Mesendoderm (in vitro differentiated cells): Measurements from ENCODE around the gene CHCHD10.

Experiments
- DNase-seq: peaks from one replicate; pipeline ENCODE4 v3.0.0; 2013
- H2AK5ac ChIP-seq: 2 replicates; pipeline ENCODE4 v1.6.1; 2013; ENCODE audit warnings: low read length, inconsistent platforms
- H2BK120ac ChIP-seq: 2 replicates; pipeline ENCODE4 v1.6.1; 2013; ENCODE audit warnings: low read depth, mild to moderate bottlenecking, low read length, moderate library complexity, mixed read lengths
- H2BK15ac ChIP-seq: replicated peaks from 2 replicates; pipeline ENCODE4 v1.6.1; 2013; ENCODE audit warnings: low read depth, mild to moderate bottlenecking, moderate library complexity
- H2BK5ac ChIP-seq: 2 replicates; pipeline ENCODE4 v1.6.1; 2013; ENCODE audit warnings: low read length, inconsistent platforms
- H3K18ac ChIP-seq: 2 replicates; pipeline ENCODE4 v1.6.1; 2013; ENCODE audit warnings: mild to moderate bottlenecking, low read length, mixed read lengths
- H3K23ac ChIP-seq: one replicate; pipeline ENCODE4 v1.6.1; 2013; ENCODE audit warnings: low read length
- H3K27ac ChIP-seq: 2 replicates; pipeline ENCODE4 v1.5.1; 2013; ENCODE audit warnings: low read depth, mild to moderate bottlenecking, inconsistent platforms, low read length, moderate library complexity
- H3K27me3 ChIP-seq: 2 replicates; pipeline ENCODE4 v1.6.1; 2013; ENCODE audit warnings: low read length, control low read depth, mild to moderate bottlenecking, inconsistent platforms; ENCODE audit not compliant: insufficient read depth, poor library complexity
- H3K36me3 ChIP-seq: 2 replicates; pipeline ENCODE4 v1.6.1; 2013; ENCODE audit warnings: low read length, inconsistent platforms; ENCODE audit not compliant: control insufficient read depth, insufficient read depth
- H3K4ac ChIP-seq: one replicate; pipeline ENCODE4 v1.6.1; 2013; ENCODE audit warnings: low read depth, mild to moderate bottlenecking, low read length, moderate library complexity
- H3K4me1 ChIP-seq: 2 replicates; pipeline ENCODE4 v1.6.1; 2013; ENCODE audit warnings: low read depth, low read length, inconsistent platforms; ENCODE audit not compliant: control insufficient read depth
- H3K4me2 ChIP-seq: 2 replicates; pipeline ENCODE4 v1.6.1; 2013; ENCODE audit warnings: low read length
- H3K4me3 ChIP-seq: 2 replicates; pipeline ENCODE4 v1.5.1; 2013; ENCODE audit warnings: mild to moderate bottlenecking, low read length
- H3K56ac ChIP-seq: one replicate; pipeline ENCODE4 v1.6.1; 2013; ENCODE audit warnings: low read length
- H3K79me1 ChIP-seq: 2 replicates; pipeline ENCODE4 v1.6.1; 2013; ENCODE audit warnings: low read length, inconsistent platforms
- H3K79me2 ChIP-seq: 2 replicates; pipeline ENCODE4 v1.6.1; 2013; ENCODE audit warnings: mild to moderate bottlenecking, low read length; ENCODE audit not compliant: control insufficient read depth, insufficient read depth
- H3K9ac ChIP-seq: 2 replicates; pipeline ENCODE4 v1.6.1; 2013; ENCODE audit warnings: low read length, inconsistent platforms
- H4K5ac ChIP-seq: one replicate; pipeline ENCODE4 v1.6.1; 2013; ENCODE audit warnings: low read length
- H4K8ac ChIP-seq: one replicate; pipeline ENCODE4 v1.6.1; 2013; ENCODE audit warnings: low read depth, mild to moderate bottlenecking, control low read depth, low read length, moderate library complexity
- WGBS: extraction: QIAGEN DNeasy Blood & Tissue Kit; methylation state at CpG from one replicate; pipeline ENCODE4 v1.1.7; 2013; ENCODE audit warnings: low lambda C conversion rate, missing lambda C conversion rate; ENCODE audit not compliant: insufficient coverage; ENCODE audit errors: extremely low coverage; 5-methylcytosine and 5-hydroxymethylcytosine counted together

The CHCHD10 gene

GRCh38 chr22:23781511-23782183, 13.9 kb upstream of the CHCHD10 start:
- peaks cover 2% of the 10 kb centered on the region for H3K4me1 ChIP-seq
- H3K27me3 ChIP-seq: no peaks in the 10 kb centered on the region
- H3K9ac ChIP-seq: no peak overlapping the region
- H2AK5ac ChIP-seq: no peak overlapping the region
- no peak overlapping the region for H3K4me2 ChIP-seq
- DNase-seq: no peak
- H2BK15ac ChIP-seq: no peak overlapping the region
- no peak overlapping the region for H4K5ac ChIP-seq
- H2BK5ac ChIP-seq: no peak overlapping the region
- no peaks in the 10 kb centered on the region for H3K79me1 ChIP-seq
- no peaks in the 10 kb centered on the region for H3K36me3 ChIP-seq
- no CpG with 5 or more reads among the region's 14 CpGs for WGBS
- no peaks in the 10 kb centered on the region for H3K79me2 ChIP-seq
- no peak overlapping the region for H3K4me3 ChIP-seq
- no peak overlapping the region for H4K8ac ChIP-seq
- H3K56ac ChIP-seq: no peak overlapping the region
- H2BK120ac ChIP-seq: no peak overlapping the region
- no peak overlapping the region for H3K23ac ChIP-seq
- no peak overlapping the region for H3K4ac ChIP-seq
- no peak overlapping the region for H3K27ac ChIP-seq
- H3K18ac ChIP-seq: no peak overlapping the region

DNA sequence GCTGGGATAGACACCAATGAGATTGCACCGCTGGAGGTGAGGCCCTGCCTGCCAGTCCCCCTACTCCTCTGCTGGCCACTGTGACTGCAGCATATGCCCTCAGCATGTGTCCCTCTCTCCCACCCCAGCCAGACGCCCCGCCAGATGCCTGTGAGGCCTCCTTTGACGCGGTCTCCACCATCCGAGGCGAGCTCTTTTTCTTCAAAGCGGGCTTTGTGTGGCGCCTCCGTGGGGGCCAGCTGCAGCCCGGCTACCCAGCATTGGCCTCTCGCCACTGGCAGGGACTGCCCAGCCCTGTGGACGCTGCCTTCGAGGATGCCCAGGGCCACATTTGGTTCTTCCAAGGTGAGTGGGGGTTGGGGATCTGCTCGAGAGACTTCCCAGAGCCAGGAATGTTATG, 13.3 kb upstream of the CHCHD10 start:
- Histone ChIP-seq H3K79me2 (no peaks in the 10 kb centered on the region), H3K23ac (no peak overlapping the region), H3K36me3 (no peaks in the 10 kb centered on the region), H3K27ac (no peak overlapping the region), H3K4me1 (no peaks in the 10 kb centered on the region), H2AK5ac (peak overlapping the region; percentile 30), H4K5ac (no peak overlapping the region), H2BK5ac (no peak overlapping the region), H2BK120ac (no peak overlapping the region), H3K18ac (no peak overlapping the region), H4K8ac (no peak overlapping the region), H3K4me3 (no peak overlapping the region), H3K4ac (no peak overlapping the region), H3K56ac (no peak overlapping the region), H3K4me2 (no peak overlapping the region), H2BK15ac (no peak overlapping the region), H3K9ac (no peak overlapping the region), H3K79me1 (no peaks in the 10 kb centered on the region), H3K27me3 (no peaks in the 10 kb centered on the region)
- DNase-seq: no peak
- WGBS: no CpG with 5 or more reads among the region's 15 CpGs

DNA sequence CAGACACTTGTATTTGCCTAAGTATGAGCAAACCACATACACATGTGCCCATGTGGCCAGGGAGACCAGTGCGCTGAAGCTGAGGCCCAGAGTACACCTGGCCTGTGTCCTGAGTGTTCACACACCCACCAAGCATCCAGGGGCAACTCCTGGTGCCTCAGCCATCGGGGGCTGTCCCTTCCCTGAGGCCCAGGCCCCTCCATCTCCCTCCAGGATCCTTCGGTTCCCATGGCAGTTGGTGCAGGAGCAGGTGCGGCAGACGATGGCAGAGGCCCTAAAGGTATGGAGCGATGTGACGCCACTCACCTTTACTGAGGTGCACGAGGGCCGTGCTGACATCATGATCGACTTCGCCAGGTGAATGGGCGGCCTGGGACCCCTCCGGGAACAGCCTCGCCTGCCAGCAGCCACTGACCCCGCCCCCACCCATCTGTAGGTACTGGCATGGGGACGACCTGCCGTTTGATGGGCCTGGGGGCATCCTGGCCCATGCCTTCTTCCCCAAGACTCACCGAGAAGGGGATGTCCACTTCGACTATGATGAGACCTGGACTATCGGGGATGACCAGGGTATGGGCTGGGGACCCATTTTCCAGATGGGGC, 12.5 kb upstream of the CHCHD10 start:
- Histone ChIP-seq H2BK5ac (no peak overlapping the region), H3K79me1 (no peaks in the 10 kb centered on the region), H3K4me2 (no peak overlapping the region), H3K9ac (no peak overlapping the region), H2BK120ac (no peak overlapping the region), H3K4me3 (no peak overlapping the region), H3K4me1 (no peaks in the 10 kb centered on the region), H3K56ac (no peak overlapping the region), H3K4ac (no peak overlapping the region), H4K8ac (no peak overlapping the region), H3K23ac (no peak overlapping the region), H3K18ac (no peak overlapping the region), H4K5ac (no peak overlapping the region), H3K27me3 (no peaks in the 10 kb centered on the region), H2BK15ac (no peak overlapping the region), H3K36me3 (no peaks in the 10 kb centered on the region), H2AK5ac (no peak overlapping the region), H3K79me2 (no peaks in the 10 kb centered on the region), H3K27ac (no peak overlapping the region)
- no CpG with 5 or more reads among the region's 20 CpGs for WGBS
- no peak for DNase-seq

DNA sequence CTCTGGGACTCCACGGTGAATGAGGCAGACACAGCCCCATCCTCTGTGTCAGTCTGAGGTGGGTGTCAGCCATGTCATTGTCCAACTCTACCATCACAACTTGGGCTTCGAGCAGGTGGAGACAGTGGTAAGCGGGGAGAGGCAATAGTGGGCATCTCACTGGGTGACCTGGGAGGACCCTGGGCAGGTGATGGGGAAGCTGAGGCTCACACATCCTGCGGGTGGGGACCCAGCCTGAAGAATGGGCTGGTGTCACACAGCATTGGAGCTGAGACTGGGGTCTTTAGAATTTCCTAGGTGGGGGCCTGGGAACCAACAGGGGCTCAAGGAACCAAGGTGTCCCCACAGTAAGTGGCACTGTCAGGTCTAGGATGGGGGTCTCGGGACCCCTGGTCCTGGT, 12.0 kb upstream of the CHCHD10 start:
- H2BK120ac ChIP-seq: no peak overlapping the region
- no peak overlapping the region for H3K27ac ChIP-seq
- no peak overlapping the region for H2BK5ac ChIP-seq
- H2BK15ac ChIP-seq: no peak overlapping the region
- H3K36me3 ChIP-seq: no peaks in the 10 kb centered on the region
- H3K18ac ChIP-seq: no peak overlapping the region
- H3K4me1 ChIP-seq: peaks cover 3% of the 10 kb centered on the region
- H3K79me2 ChIP-seq: no peaks in the 10 kb centered on the region
- no peaks in the 10 kb centered on the region for H3K27me3 ChIP-seq
- no peak overlapping the region for H3K23ac ChIP-seq
- no peak overlapping the region for H3K9ac ChIP-seq
- H4K8ac ChIP-seq: no peak overlapping the region
- no peak overlapping the region for H3K4me2 ChIP-seq
- H3K79me1 ChIP-seq: no peaks in the 10 kb centered on the region
- no CpG with 5 or more reads among the region's 5 CpGs for WGBS
- H4K5ac ChIP-seq: no peak overlapping the region
- no peak overlapping the region for H3K56ac ChIP-seq
- no peak overlapping the region for H2AK5ac ChIP-seq
- H3K4ac ChIP-seq: no peak overlapping the region
- no peak for DNase-seq
- H3K4me3 ChIP-seq: no peak overlapping the region

GRCh38 chr22:23779083-23779482, 11.3 kb upstream of the CHCHD10 start:
- Histone ChIP-seq H3K4me2 (no peak overlapping the region), H3K23ac (no peak overlapping the region), H3K9ac (no peak overlapping the region), H3K4me3 (no peak overlapping the region), H3K4me1 (peaks cover 3% of the 10 kb centered on the region), H3K27ac (no peak overlapping the region), H2BK120ac (no peak overlapping the region), H4K8ac (no peak overlapping the region), H4K5ac (no peak overlapping the region), H3K79me1 (no peaks in the 10 kb centered on the region), H3K36me3 (no peaks in the 10 kb centered on the region), H3K4ac (no peak overlapping the region), H3K27me3 (no peaks in the 10 kb centered on the region), H3K56ac (no peak overlapping the region), H2BK5ac (no peak overlapping the region), H2BK15ac (no peak overlapping the region), H3K18ac (no peak overlapping the region), H3K79me2 (no peaks in the 10 kb centered on the region), H2AK5ac (no peak overlapping the region)
- no CpG with 5 or more reads among the region's 16 CpGs for WGBS
- no peak for DNase-seq

- no peak overlapping the region for H3K4me2 ChIP-seq
Measured at GRCh38 chr22:23778577-23778900, 10.8 kb upstream of the CHCHD10 start.

More at GRCh38 chr22:23778577-23778900, 10.8 kb upstream of the CHCHD10 start:
- DNase-seq: no peak
- Histone ChIP-seq H3K56ac (no peak overlapping the region), H4K8ac (no peak overlapping the region), H3K79me2 (no peaks in the 10 kb centered on the region), H2BK15ac (no peak overlapping the region), H3K18ac (no peak overlapping the region), H3K4me1 (peaks cover 3% of the 10 kb centered on the region), H2AK5ac (no peak overlapping the region), H3K36me3 (no peaks in the 10 kb centered on the region), H3K79me1 (no peaks in the 10 kb centered on the region), H2BK5ac (no peak overlapping the region), H3K27me3 (no peaks in the 10 kb centered on the region), H3K9ac (no peak overlapping the region), H2BK120ac (no peak overlapping the region), H4K5ac (no peak overlapping the region), H3K4me3 (no peak overlapping the region), H3K4ac (no peak overlapping the region), H3K27ac (no peak overlapping the region), H3K23ac (no peak overlapping the region)
- no CpG with 5 or more reads among the region's 3 CpGs for WGBS
